Activated T-helper 1 cell treated with anti-CD3 and anti-CD28 coated beads, Interleukin-12 subunit alpha, Interleukin-12 subunit beta, Interleukin-2, Interleukin-4 antibody, amounts not matched to agents 30 ng/mL and 10 ng/mL and 1 ng/mL, durations not matched to agents 14 hours and 24 hours and 36 hours (primary cell): ENCODE measurements around the gene PKIG. TPM values are rescaled to one million over a fixed set of nuclear protein-coding genes. Genes with fewer than 3 reads are reported as not detected.
A peak's percentile ranks its signal among the peaks of the same experiment; 100 is the strongest.

Experiments used
- DNase-seq: peaks from one replicate; pipeline ENCODE4 v3.0.0; 2021; ENCODE audit warnings: low spot score
- H3K27ac Mint-ChIP-seq: one replicate; pipeline ENCODE4 v1.8.0; 2021; ENCODE audit warnings: mild to moderate bottlenecking, mixed read lengths
- H3K27me3 Mint-ChIP-seq: one replicate; pipeline ENCODE4 v1.8.0; 2022; ENCODE audit warnings: mild to moderate bottlenecking, moderate library complexity, mixed read lengths; ENCODE audit not compliant: insufficient read depth
- H3K36me3 Mint-ChIP-seq: one replicate; pipeline ENCODE4 v1.8.0; 2021; ENCODE audit warnings: low read depth, mixed read lengths
- H3K4me1 Mint-ChIP-seq: one replicate; pipeline ENCODE4 v1.8.0; 2021; ENCODE audit warnings: low read depth, mixed read lengths
- H3K4me3 Mint-ChIP-seq: one replicate; pipeline ENCODE4 v1.8.0; 2021; ENCODE audit warnings: mild to moderate bottlenecking, moderate library complexity, mixed read lengths
- H3K9me3 Mint-ChIP-seq: one replicate; pipeline ENCODE4 v1.8.0; 2021; ENCODE audit warnings: mixed read lengths
- intact Hi-C: fragments of 100-400 bp; cut with micrococcal nuclease; formaldehyde crosslinking; loops from one replicate; pipeline ENCODE4 v1.15.1; 2024
- total RNA-seq: library from RNA; stranded (reverse); gene quantifications from 2 replicates; pipeline ENCODE4 v1.2.3, GENCODE V29; 2022

Gene PKIG
- total RNA-seq: 1.3 and 2.4 TPM in 2 replicates

DNA sequence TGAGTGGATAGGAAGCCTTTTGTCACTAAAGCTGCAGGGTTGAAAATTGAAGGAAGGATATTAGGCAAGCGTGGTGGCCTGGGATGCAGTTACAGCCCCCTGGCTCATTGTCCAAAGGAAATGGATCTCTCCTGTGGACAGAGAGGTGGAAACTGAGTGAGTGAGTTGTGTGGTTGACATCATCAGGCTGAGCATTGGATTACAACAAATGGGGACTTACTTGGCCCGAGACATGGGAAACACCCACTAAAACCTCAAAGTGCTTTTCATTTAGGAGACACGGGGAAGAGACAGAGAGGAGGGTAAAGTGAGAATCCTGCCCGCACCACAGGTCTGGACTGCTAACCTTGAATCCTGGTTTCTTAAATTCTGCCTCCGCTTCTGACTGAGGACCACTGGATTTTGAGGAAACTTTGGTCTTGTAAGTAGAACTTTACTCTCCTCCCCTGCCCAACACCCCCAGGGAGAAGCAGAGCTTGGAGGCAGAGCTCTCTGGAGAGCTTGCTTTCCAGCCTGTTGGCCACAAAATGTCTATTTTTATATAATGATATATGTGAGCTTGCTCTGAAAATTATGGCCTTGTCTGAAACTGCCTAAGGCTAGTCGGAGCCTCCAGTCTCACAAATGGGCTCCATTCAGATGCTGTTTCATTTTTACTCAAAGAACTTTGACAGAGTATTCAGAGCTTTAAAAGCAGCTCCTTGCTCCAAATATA is at the start of gene PKIG:
TSS of gene PKIG (plus strand) at position 269 of the 715 bp plus-strand sequence. CDS start 31,978 bp downstream, outside the sequence.
- Mint-ChIP-seq H3K36me3 (peaks cover 2% of the 10 kb centered on the region), H3K4me1 (peaks cover 29% of the 10 kb centered on the region), H3K27ac (no peak within 1 kb of the TSS), H3K27me3 (no peaks in the 10 kb centered on the region), H3K9me3 (no peaks in the 10 kb centered on the region), H3K4me3 (no peak within 1 kb of the TSS)
- intact Hi-C loops: no loop called here
- no peak for DNase-seq

DNA sequence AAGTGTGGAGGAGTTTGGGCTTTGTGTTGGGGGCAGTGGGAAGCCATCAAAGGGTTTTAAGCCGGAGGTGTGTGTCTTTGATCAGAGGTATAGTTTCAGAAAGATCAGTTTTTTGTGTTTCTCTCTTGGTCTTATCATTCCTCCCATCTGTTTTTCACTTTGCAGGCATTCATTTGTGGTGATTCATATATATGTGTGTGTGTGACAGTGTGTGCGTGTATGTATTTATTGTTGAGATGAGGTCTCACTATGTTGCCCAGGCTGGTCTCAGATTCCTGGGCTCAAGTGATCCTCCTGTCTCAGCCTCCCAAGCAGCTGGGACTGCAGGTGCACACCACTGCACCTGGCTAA is 49.4 kb upstream of the PKIG start:
- Mint-ChIP-seq H3K4me3 (no peak overlapping the region), H3K27ac (no peak overlapping the region), H3K27me3 (peaks cover 5% of the 10 kb centered on the region), H3K36me3 (no peaks in the 10 kb centered on the region), H3K9me3 (no peaks in the 10 kb centered on the region), H3K4me1 (no peaks in the 10 kb centered on the region)
- no peak for DNase-seq
- intact Hi-C loops: loop anchor here (1.0 to 5.0 kb wide), 3 partner anchors 20 to 78 kb away; no protein-coding TSS in a partner anchor

DNA sequence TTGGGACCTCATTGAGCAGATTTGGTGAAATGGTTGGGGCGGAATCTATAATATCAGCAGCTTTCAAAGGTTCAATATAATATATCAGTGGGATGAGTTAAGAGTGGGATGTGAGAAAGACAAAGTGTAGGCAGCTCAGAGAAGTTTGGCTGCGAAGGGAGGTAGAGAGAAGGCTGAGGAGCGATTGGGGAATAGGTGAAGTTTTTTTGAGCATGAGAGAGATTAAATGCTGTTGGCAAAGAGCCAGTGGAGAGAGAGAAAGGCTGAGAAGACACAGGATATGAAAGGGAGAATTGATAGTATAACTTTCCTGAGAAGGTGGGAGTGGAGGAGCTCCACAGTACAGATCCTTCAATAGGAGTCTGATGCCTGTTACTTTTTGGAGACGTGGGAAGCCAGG is 48.5 kb upstream of the PKIG start:
- no peak for DNase-seq
- peaks cover 5% of the 10 kb centered on the region for H3K27me3 Mint-ChIP-seq
- no peaks in the 10 kb centered on the region for H3K36me3 Mint-ChIP-seq
- no peak overlapping the region for H3K4me3 Mint-ChIP-seq
- H3K9me3 Mint-ChIP-seq: no peaks in the 10 kb centered on the region
- intact Hi-C loops: loop anchor here (1.0 to 5.0 kb wide), 3 partner anchors 19 to 77 kb away; no protein-coding TSS in a partner anchor
- H3K27ac Mint-ChIP-seq: no peak overlapping the region
- H3K4me1 Mint-ChIP-seq: no peaks in the 10 kb centered on the region

GRCh38 chr20:44536175-44536574 is 46.2 kb upstream of the PKIG start:
- no peaks in the 10 kb centered on the region for H3K36me3 Mint-ChIP-seq
- intact Hi-C loops: no loop called here
- no peak for DNase-seq
- H3K4me1 Mint-ChIP-seq: no peaks in the 10 kb centered on the region
- no peaks in the 10 kb centered on the region for H3K9me3 Mint-ChIP-seq
- H3K4me3 Mint-ChIP-seq: no peak overlapping the region
- peaks cover 5% of the 10 kb centered on the region for H3K27me3 Mint-ChIP-seq
- H3K27ac Mint-ChIP-seq: no peak overlapping the region

DNA sequence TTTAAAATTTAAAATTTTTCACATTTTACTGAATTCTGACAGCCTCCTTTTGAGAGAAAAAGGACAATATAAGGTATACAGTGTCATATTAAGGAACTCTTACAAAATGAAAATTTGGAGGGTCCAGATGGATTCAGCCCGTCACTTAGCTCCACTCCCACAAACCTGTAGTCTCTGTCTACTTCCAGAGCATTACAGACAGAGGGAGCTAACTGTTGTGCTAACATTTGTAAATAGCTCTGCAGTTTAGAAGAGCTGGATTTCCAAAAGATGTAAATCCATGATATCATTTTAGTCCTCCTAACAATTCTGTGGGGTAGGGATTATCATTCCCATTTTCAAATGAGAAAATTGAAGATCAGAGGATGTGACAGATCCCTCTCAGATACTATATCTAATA is 44.4 kb upstream of the PKIG start:
- DNase-seq: no peak
- H3K4me1 Mint-ChIP-seq: no peaks in the 10 kb centered on the region
- intact Hi-C loops: no loop called here
- H3K27ac Mint-ChIP-seq: no peak overlapping the region
- no peaks in the 10 kb centered on the region for H3K9me3 Mint-ChIP-seq
- peaks cover 5% of the 10 kb centered on the region for H3K27me3 Mint-ChIP-seq
- no peaks in the 10 kb centered on the region for H3K36me3 Mint-ChIP-seq
- no peak overlapping the region for H3K4me3 Mint-ChIP-seq

- Mint-ChIP-seq H3K36me3 (no peaks in the 10 kb centered on the region), H3K4me1 (no peaks in the 10 kb centered on the region), H3K9me3 (no peaks in the 10 kb centered on the region), H3K4me3 (no peak overlapping the region), H3K27ac (no peak overlapping the region), H3K27me3 (no peaks in the 10 kb centered on the region)
- intact Hi-C loops: no loop called here
- DNase-seq: no peak
These were observed 41.5 kb upstream of the PKIG start for GRCh38 chr20:44540834-44541233.

GRCh38 chr20:44541992-44542391 is 40.4 kb upstream of the PKIG start:
- no peak for DNase-seq
- no peak overlapping the region for H3K27ac Mint-ChIP-seq
- no peak overlapping the region for H3K4me3 Mint-ChIP-seq
- no peaks in the 10 kb centered on the region for H3K27me3 Mint-ChIP-seq
- H3K4me1 Mint-ChIP-seq: no peaks in the 10 kb centered on the region
- H3K9me3 Mint-ChIP-seq: no peaks in the 10 kb centered on the region
- no peaks in the 10 kb centered on the region for H3K36me3 Mint-ChIP-seq
- intact Hi-C loops: no loop called here

- Mint-ChIP-seq H3K4me1 (no peaks in the 10 kb centered on the region), H3K27me3 (no peaks in the 10 kb centered on the region), H3K36me3 (no peaks in the 10 kb centered on the region), H3K27ac (no peak overlapping the region), H3K9me3 (no peaks in the 10 kb centered on the region), H3K4me3 (no peak overlapping the region)
- no peak for DNase-seq
- intact Hi-C loops: no loop called here
These were observed 39.5 kb upstream of the PKIG start for GRCh38 chr20:44542890-44543289.

DNA sequence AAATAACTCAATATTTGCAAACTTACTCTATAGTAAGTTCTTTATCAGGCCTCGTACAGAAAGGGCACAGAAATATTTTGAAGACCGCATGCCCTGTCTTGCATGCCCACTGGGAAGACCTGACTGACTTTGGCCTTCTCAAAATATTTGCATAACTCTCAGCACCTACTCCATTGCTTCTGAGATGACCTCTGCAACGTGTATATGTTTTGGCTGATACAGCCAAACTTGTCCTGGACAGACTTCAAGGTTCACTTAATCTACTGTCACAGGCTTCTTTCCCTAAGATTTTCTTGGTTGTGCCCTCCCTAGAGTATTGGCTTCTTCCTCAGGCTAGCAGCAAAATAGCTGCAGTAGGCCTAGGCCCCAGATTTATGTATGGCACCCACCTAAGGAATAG is 39.0 kb upstream of the PKIG start:
- Mint-ChIP-seq H3K4me3 (no peak overlapping the region), H3K4me1 (no peaks in the 10 kb centered on the region), H3K9me3 (no peaks in the 10 kb centered on the region), H3K36me3 (no peaks in the 10 kb centered on the region), H3K27ac (no peak overlapping the region), H3K27me3 (no peaks in the 10 kb centered on the region)
- no peak for DNase-seq
- intact Hi-C loops: no loop called here

GRCh38 chr20:44544263-44544662 is 38.1 kb upstream of the PKIG start:
- no peaks in the 10 kb centered on the region for H3K27me3 Mint-ChIP-seq
- DNase-seq: no peak
- no peak overlapping the region for H3K4me3 Mint-ChIP-seq
- H3K4me1 Mint-ChIP-seq: no peaks in the 10 kb centered on the region
- H3K36me3 Mint-ChIP-seq: no peaks in the 10 kb centered on the region
- intact Hi-C loops: no loop called here
- no peak overlapping the region for H3K27ac Mint-ChIP-seq
- H3K9me3 Mint-ChIP-seq: no peaks in the 10 kb centered on the region

DNA sequence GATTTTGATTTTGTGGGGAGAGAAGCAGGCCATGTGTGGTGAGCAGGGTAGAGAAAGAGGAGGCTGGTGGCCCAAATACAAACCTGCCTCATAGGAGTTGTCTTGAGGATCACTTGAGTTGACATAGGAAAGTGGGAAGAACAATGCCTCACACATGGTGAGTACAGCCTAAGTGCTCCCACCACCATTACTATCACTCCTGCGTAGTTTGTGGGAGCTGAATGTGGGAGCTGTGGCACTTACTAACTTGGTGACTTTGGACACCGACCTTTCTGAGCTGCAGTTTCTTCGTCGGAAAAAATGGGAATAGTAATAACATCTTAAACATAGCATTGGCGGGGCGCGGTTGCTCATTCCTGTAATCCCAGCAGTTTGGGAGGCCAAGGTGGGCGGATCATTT is 35.0 kb upstream of the PKIG start:
- intact Hi-C loops: no loop called here
- no peak for DNase-seq
- Mint-ChIP-seq H3K36me3 (no peaks in the 10 kb centered on the region), H3K27ac (no peak overlapping the region), H3K27me3 (no peaks in the 10 kb centered on the region), H3K4me3 (no peak overlapping the region), H3K4me1 (peaks cover 7% of the 10 kb centered on the region), H3K9me3 (no peaks in the 10 kb centered on the region)

DNA sequence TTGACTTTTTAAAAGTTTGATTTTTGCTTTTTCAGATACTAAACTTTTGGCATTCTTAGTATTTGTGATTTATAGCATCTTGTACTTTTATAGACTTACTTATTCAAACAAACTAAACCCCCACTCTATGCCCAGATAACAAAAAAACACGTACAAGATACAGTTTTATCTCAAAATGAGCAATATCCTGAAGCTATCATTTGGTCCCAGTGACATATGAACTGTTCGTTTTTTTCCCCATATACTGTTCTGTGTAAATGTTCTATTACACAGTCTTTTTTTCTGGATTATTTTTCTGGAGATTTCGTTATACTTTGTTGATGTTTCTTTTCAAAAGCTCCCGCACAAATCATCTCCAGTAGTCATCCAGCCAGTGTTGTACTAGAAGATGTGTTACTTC is 33.3 kb upstream of the PKIG start:
- Mint-ChIP-seq H3K36me3 (peaks cover 3% of the 10 kb centered on the region), H3K9me3 (no peaks in the 10 kb centered on the region), H3K27ac (no peak overlapping the region), H3K27me3 (no peaks in the 10 kb centered on the region), H3K4me1 (peaks cover 22% of the 10 kb centered on the region), H3K4me3 (no peak overlapping the region)
- no peak for DNase-seq
- intact Hi-C loops: no loop called here

DNA sequence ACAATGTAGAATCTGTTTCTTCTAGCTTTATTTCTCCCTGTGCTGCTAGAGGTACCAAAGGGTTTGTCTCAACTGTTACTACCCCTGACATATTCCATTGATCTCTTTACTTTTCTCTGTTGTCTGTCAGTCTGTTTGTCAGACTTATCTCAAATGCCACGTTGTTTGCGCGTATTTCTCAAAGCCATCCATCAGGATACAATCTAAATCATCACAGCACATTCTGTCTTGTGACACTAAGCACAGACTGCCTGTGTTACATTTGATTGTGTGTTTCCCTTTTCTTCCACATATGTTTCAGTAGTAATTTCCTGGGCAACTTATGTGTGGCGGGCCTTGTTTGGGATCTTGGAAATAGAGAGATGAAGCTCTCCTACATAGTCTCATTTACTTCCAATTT is 30.3 kb upstream of the PKIG start:
- Mint-ChIP-seq H3K9me3 (no peaks in the 10 kb centered on the region), H3K4me3 (no peak overlapping the region), H3K27me3 (no peaks in the 10 kb centered on the region), H3K4me1 (peaks cover 22% of the 10 kb centered on the region), H3K36me3 (peaks cover 3% of the 10 kb centered on the region), H3K27ac (no peak overlapping the region)
- no peak for DNase-seq
- intact Hi-C loops: no loop called here

GRCh38 chr20:44552568-44552949 is 29.8 kb upstream of the PKIG start:
- intact Hi-C loops: no loop called here
- Mint-ChIP-seq H3K4me1 (peaks cover 22% of the 10 kb centered on the region), H3K27me3 (no peaks in the 10 kb centered on the region), H3K27ac (peak overlapping the region; percentile 72), H3K4me3 (no peak overlapping the region), H3K36me3 (peaks cover 3% of the 10 kb centered on the region), H3K9me3 (no peaks in the 10 kb centered on the region)
- DNase-seq: no peak
